ENCODE results near the gene EXOG. TPM values are rescaled to one million over a fixed set of nuclear protein-coding genes. Genes with fewer than 3 reads are reported as not detected.

Gene EXOG
- total RNA-seq, 1 donor from 2014 or later: 9.6 TPM

DNA sequence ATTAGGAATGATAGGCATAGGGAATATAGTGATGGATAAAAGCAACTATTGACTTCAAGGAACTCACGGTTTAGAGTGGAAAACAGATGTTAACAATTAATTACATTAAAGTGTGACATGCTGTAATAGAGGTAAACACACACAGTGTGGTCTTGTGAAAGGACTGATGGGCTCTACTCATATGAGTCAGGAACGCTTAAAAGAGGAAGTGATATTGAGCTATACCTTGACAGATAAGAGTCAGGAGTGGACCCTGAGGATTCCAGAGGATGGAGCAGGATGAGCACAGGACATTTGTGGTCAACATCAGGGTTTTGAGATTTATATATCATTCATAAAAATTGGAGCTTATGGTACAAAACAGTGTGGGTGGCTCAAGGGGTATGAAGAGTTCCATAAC is 11.0 kb downstream of the EXOG start:
- DNase-seq (ENCODE audit: low read depth, low spot score): no peak

DNA sequence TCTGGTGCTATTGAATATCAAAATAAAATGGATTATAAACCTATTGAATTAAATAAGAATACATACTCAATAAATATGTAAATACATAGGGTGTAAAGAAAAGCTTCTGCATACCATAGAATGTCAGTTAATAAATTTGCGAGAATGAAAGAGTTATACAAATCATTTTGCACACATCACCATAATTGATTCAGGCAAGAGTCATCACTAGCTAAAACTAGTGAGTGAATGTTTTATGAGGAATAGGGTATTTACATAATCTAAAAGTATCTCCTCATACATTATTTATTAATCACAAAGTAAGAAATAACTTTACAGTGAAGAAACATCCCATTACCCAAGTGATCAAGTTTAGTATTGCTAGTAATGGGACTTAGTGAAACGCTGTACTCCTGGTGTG is 13.6 kb downstream of the EXOG start:
- DNase-seq (ENCODE audit: low read depth, low spot score): no peak

DNA sequence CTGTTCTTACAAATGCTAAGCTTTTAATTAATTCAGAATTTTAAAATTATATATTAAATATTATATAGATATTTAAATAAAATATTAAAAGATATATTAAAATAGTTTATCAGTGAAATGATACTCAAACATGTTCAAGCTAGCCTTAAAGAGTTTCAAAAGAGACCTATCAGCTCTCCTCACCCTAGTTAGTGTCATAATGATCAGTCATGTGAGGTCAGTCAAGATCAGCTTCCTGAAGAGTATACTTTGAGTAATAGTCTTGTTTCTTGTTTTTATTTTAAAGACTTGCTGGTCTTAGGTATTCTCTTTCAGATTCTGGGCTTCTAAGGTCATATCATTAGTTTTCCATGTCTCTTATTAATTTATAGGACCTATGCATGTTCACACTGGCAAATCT is 14.5 kb downstream of the EXOG start:
- no peak for DNase-seq (ENCODE audit: low read depth, low spot score)

DNA sequence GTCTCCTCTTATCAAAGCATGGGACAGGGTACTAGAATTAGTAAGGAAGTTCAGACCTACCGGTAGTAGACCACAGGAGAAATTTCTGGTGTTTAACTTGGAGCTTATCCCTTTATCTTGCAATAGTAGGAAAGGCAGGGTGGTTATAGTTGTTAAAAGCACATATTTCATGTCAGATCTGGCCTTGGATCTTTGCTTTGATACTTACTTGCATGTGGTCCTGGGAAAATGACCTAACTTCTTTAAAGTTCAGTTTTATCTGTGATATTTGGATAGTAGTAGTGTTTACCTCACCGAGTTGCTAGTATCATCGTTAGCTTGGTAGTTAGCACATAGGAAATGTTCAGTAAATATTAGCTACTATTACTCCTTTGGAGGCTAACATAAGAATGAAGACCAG is 15.4 kb downstream of the EXOG start:
- no peak for DNase-seq (ENCODE audit: low read depth, low spot score)

DNA sequence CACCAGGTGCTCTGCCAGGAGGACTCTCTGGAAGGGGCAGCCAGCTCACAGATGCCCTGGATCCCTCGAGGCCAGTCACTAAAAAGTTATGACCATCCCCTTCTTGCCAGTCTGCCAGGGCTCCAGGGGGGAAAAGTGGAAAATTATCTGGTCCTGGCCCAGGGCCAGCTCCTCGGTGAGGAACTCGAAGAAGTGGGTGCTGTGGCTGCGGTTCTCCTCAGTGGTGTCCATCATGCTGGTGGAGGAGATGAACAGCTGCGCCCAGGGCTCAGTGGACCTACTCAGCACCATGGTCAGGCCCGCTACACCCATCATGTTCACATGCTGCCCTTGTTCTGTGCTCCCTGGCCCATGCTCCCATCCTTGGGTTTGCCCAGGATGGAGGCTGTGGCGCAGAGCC is 19.2 kb downstream of the EXOG start:
- DNase-seq (ENCODE audit: low read depth, low spot score): no peak

DNA sequence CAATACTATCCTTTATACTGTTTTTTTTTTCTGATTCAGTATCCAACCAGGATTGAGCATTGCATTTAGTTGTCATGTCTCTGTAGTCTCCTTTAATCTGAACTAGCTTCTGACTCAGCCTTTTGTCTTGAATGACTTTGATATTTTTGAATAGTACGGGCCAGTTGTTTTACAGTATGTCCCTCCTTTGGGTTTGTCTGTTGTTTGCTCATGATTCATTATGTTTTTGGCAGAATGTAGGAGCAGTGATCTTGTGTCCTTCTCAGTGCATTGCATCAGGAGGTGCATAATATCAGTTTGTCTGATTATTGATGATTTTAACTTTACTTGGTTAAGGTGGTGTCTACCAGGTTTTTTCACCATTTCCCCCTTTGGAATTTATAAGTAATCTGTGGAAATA is 20.5 kb downstream of the EXOG start:
- no peak for DNase-seq (ENCODE audit: low read depth, low spot score)

DNA sequence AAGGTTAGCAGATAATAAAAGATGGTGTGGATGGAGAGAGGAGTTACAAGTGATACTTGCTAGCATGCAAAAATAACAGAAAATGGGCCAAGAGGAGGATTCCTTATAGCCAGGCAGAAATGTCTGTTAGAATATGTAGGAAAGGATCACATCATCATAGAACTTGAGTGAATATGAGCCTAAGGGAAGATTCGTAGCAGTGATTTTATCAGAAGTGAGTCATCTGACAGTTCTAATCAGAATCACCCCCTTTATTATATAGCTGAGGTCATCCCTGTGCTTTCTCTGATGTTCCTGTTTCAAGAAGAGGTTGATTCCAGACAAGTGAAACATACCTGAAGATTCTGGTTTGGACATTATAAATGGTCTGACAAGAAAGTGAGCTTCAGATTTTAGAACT is 22.9 kb downstream of the EXOG start:
- no peak for DNase-seq (ENCODE audit: low read depth, low spot score)

DNA sequence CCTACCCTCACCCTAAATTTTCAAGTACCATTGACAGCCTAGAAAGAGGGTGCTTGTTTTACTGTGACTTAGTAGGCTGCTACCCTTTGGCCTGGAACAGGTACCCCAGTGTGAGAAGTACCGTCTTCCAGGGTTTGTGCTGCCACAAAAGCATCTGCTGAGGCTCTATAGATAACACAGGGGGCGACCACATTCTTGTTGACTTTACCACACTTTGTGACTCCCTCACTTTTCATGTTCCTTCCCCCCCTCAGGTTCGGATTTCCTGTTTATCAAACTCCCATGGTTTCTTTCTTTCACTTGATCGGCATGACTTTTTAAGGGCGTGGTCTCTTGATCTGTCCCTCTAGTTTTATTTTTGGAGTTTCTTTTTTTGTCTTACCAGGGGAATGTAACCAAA is 23.5 kb downstream of the EXOG start:
- DNase-seq (ENCODE audit: low read depth, low spot score): no peak

DNA sequence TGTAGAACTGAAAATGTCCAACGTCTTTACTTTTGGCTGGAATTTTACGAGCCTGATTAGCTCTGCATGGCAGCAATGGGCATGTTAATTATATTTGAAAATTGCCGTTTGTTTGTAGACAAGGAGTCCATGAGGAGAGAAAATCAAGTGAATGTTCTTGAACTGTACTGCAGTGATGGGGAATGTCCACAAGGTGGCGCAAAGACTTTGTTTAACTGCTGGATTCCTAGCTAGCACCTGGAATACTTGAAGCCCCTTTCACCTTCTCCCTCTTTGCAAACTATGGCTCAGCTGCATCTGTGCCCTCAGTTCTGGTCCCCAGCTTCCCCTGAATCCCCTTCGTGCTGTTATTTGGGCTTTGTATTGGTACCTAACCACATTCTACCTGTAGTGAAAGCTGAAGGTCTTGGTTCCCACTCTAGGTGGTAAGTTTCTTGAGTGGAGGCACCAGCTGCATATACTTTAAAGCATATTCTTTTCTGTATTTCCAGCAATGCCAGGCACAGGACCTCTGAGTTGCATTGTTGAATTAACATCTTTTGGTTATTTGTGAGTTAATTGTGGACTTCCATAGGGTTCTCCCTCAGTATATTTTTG is 25.3 kb downstream of the EXOG start:
- DNase-seq (ENCODE audit: low read depth, low spot score): peak; percentile 43

DNA sequence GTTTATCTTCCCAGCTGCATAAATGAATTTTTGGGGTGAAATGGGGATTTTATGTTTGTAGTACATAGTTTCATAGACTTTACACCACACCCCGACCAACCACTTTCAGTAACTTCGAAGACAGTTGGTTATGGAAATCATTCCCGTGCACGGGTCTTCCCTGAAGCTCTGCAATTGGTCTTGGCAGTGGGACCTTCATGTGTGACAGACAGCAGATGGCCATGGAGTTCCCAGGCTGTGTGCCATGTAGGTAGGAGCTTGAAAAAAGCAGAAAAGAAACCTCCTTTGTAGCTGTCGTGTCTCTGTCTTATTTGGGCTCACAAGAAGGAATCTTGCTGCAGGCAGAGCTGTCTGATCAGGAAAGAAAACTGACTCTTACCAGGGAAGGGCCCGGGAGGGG is 25.9 kb downstream of the EXOG start:
- DNase-seq (ENCODE audit: low read depth, low spot score): no peak

DNA sequence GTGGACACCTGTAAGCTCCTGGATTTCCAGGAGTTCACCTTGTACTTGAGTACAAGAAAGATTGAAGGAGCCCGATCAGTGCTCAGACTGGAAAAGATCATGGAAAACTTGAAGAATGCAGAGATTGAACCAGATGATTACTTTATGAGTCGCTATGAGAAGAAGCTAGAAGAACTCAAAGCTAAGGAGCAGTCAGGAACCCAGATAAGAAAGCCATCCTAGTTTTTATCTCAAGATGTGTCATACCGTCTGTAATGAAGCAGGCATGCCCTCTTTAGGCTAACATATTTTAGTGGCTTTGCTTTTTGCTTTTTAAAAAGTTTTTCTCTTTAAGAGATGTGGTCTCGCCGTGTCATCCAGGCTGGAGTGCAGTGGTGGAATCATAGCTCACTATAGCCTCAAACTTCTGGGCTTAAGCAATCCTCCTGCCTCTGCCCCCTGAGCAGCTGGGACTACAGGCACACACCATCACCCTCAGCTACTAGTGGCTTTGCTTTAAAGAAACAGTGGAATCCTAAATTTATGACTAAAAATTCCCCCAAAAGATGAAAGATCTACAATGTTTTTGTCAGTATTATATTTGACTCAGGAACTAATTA is 28.1 kb downstream of the EXOG start:
- no peak for DNase-seq (ENCODE audit: low read depth, low spot score)

DNA sequence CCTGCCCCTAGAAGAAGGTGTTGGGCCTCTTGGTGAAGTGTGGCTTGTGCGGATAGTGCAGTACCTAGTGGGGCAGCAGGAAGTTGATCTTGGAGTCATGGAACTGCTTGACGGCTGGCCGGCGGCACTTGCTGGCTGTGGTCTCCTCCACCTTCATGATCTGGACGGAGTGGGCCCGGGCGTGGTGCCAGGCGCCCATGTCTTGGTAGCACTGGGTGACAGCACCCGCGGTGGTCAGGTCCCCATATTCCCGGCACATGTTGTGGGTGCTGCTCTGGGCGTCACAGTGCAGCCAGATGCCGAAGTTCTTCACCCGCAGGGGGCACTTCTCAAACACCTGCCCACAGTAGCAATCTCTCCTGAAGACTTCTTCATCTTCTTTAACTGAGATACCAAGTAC is 30.7 kb downstream of the EXOG start:
- no peak for DNase-seq (ENCODE audit: low read depth, low spot score)

DNA sequence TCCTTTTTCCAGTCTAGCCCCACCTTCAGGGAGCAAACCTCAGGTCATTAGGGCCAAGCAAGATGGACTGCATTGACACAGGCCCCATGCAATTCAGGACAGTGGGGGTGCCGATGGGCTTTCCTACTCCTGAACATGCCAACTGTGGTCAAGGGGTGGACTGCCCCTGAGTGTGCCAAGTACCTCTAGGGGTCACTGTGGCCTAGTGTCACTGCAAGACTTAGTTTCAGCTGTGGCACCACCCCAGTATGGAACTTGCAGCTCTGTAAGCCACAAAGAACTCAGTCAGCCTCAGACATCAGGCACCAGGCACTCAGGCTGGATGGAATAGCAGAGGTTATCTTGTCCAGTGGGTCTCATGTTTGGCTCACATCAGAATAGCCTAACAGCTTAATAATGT is 32.3 kb downstream of the EXOG start:
- DNase-seq (ENCODE audit: low read depth, low spot score): no peak

DNA sequence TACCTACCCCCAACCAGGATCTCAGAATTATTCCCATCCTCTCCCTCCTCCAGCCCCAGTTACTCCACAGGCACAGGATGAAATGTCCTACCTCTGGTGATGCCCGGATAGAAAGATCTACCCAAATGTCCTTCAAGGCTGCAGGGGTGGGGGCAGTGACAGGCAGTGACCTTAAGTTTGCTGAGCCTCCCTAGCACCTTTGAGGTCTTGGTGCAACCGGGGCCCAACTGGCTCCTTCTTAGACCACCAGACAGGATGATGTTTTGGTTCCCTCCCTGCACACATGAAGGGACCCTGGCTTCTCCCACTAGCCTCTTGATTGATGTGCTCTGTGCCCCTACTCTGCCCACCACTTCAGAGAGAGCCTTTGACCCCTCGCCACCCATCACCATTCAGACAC is 36.4 kb downstream of the EXOG start:
- DNase-seq (ENCODE audit: low read depth, low spot score): no peak

DNA sequence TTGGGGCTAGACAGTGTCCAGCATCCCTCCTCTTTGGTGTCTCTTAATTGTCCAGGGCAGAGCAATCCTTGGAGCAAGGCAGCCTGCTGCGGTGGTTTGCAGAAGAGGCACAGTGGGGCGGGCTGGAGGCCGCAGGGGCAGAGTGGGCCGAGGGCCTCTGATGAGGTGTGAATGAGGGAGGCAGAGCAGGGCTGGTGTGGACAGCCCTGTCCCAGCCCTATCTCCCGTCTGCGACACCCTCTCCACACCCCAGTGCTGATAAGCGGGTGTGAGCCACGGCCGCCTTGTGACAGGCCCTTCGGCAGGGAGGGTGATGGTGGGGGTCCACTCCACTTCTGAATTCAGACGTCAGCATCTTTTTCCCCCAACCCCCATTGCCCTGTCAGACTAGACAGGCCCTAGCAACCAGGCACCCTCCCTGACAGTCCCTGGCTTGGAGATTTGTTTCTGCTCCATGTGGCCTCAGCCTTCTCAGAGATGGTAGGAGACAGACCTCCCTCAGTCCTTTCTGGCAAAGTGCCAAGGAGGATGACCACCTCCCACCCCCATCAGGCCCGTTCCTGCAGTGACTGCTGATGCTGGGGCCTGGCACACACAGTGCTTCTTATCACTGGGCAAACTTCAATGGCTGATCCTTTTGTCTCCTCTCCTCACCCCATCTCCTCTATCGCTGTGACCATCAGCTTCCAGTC is 37.3 kb downstream of the EXOG start:
- no peak for DNase-seq (ENCODE audit: low read depth, low spot score)

DNA sequence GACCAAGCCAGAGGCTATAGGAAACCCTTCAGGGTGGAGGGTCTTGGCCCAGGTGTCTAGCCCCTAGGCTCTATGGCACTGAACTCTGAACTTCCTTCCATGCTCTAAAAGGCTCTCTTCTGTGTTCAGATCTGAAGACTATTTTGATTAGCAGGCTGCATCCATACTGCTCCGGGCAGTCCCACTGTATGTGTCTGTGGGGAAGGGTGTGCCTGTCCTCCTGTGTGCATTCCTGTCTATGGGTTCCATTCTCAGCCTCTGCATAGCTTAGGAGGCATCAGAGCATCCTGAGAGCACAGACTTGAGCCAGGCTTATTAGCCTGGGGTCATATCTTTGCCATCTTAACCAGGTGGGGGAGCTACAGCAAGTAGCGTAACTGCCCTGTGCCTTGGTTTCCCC is 38.0 kb downstream of the EXOG start:
- DNase-seq (ENCODE audit: low read depth, low spot score): no peak

DNA sequence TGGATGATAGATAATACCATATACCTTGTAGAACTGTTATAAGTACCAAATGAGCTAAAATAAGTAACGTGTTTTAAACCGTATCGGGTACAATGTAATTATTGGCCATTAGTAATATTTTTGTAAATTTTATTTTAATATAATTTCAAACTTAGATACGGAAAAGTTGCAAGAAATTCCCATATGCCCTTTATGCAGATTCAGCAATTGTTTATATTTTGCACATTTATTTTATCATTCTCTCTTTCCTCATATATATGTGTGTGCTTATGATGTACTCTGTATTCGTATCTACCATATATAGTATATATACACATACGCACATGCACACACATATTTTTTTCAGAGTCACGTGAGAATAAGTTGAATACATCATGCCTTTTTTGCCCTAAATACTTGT is 38.5 kb downstream of the EXOG start:
- DNase-seq (ENCODE audit: low read depth, low spot score): no peak

DNA sequence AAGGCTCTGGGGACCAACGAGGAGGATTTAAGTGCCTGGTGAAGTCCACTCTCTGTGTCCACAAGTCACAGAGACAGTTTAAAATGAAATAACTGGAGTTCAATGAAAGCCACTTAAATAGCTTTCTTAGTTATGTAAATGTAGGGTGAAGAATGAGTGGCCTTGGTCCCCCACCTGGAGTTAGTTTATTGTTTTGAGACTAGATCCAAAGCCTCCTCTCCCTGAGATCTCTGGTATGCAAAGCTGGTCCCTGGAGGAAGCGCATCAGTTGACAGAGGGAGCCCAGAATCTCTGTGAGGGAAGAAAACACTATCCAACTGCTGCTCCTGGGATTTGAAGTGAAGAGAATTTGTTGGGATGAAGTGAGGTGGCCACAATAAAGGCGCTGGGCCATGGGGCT is 40.5 kb downstream of the EXOG start:
- no peak for DNase-seq (ENCODE audit: low read depth, low spot score)

DNA sequence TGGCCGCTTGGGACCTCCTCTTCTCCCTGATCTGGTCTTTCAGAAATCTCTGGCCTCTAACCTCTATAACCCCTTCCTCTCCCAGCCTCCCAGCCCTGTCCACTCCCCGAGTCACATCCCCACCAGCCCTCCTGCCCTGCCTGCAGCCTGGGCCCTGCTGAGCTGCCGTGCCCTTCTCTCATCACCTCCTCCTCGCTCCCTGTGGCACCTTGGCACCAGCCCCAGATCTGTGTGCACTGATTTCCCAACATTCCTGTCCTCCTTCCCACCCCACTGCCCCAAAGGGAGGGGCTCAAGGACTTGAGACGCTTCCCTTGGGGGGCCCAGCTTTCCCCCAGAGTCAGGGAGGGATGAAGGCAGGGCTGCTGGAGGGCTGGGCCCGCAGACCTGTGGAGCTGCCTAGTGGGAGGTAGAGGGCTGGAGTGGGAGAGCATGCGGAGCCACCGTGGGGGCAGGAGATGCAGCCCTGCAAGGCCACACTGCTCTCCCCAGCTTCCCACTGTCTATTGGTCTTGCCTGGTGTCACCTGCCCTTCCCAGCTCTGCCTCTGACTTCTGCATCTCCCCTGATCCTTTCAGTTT is 42.7 kb downstream of the EXOG start:
- no peak for DNase-seq (ENCODE audit: low read depth, low spot score)

DNA sequence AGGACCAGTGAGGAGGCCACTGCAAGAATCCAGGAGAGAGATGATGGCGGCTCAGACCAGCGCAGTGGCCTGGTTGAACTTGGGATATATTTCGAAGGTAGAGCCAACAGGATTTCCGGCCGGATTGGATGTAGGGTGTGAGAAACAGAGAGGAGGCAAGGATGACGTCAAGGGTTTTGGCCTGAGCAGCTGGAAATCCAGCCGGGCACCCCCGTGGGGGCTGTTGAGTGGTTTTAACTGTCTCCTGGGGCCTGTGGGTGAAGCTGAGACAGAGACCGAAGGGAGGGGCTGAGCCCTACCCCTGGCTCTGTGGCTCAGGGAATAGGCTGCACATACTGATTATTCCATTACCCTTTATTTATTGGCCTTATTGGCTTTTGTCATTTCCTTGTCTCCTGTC is 45.7 kb downstream of the EXOG start:
- peak; percentile 20 for DNase-seq (ENCODE audit: low read depth, low spot score)

DNA sequence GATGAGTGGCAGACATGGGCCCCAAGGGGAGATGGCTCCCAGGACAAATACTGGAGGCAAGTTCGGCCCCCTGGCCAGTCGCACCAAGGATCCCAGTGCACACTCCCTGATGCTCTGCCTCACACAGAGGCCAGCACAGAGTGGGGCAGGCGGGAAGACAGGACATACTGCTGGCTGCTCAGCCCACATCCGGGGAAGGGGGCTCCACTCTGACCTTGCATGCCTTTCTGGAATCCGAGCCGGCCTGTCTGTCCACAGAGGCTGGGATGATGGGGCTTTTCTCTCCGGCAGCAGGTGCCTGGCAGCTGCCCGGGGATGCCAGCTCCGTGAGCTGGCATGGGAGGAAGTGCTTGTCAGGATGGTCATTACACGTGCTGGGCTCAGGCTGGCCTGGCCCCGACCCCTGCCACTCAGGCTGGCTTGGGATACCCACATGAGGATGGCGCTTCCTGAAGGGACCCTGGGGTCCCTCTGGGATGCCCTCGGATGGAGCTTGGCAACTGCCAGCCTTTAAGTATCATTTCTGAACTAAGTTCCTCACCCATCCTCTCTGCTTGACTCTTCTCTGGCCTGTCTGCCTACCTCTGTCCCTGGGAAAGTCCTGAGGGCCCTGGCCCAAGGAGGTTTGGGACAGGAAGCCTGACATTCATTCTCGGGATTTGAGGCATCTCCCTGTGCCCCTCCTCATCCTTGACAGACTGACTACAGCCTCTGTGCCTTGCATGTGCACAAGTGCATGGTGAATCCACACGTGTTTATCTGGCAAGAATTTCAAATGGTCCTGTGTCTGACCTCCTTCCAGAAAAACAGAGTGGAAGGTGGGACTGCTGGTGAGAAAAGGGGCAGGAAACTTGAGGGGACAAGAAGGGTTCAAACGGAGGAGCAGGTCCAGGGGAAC is 46.5 kb downstream of the EXOG start:
- DNase-seq (ENCODE audit: low read depth, low spot score): no peak

DNA sequence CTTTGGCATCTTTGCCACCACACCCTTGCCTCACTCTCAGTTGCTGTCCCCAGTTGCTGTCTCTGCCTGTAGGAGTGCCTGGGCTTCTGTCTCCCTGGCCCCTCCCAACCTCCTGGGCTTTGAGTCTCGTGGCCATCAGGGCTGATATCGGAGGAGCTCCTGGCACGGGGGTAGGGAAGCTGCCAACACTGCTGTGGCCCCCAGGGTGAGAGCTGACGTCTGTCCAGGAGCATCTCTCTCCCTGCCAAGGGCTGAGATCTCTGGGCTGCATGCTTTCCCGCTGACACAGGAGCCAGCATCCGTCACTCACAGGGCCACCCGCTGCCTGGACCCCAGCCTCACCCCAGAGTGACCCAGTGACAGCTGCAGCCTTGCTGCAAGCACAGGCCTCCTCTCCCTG is 47.4 kb downstream of the EXOG start:
- no peak for DNase-seq (ENCODE audit: low read depth, low spot score)

Measured in pulmonary artery endothelial cell (primary cell).